ENCODE data around the gene ADAM17.
"Not testable (repeated sequence)": the region's sequence is repeated elsewhere in the genome, so short reads cannot be mapped to it uniquely, and the experiment has no call there.

The ADAM17 gene
- 90.2 to 154 reads per million in 2 experiments for total RNA-seq

DNA sequence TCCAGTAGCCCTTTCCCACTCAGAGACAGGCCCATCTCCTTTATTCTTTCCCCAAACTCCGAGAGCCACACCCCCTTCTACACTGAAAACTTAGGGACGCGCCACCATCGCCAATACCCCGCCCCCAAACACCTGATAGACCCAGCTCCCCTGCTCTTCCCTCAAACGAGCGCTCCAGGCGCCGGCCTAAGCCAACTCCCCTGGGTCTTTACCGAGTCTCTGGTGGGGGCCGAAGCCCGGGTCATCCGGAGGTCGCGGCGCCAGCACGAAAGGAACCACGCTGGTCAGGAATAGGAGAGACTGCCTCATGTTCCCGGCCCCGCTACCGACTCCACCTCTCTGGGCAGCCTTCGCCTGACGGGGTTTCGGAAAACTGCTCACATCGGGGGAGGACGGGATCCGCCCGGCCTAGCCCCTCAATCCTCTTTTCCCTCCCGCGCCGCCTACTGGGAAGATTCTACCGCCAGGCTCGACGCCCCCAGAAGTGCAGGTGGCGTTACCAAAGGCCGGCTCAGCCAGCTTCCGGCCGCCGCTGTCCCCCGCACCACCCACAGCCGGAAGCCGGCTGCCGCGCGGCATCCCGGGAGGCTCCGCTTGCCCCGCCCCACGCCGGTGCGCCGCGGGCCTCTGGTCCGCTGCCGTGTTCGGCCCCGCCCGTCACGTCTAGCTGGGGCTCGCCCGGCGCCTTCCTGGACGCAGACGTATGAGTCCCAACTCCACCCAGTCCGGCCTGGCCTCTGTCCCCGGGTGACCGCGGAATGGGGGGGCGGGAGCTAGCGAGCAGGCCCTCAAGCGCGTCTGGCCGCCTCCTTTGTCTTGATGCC is at the start of gene ADAM17:
Gene ADAM17 (minus strand): TSS at position 534 of the 824 bp plus-strand sequence. CDS start 225 bp downstream, at position 309.
- peak; percentile 68 for DNase-seq (ENCODE audit: low read depth)

DNA sequence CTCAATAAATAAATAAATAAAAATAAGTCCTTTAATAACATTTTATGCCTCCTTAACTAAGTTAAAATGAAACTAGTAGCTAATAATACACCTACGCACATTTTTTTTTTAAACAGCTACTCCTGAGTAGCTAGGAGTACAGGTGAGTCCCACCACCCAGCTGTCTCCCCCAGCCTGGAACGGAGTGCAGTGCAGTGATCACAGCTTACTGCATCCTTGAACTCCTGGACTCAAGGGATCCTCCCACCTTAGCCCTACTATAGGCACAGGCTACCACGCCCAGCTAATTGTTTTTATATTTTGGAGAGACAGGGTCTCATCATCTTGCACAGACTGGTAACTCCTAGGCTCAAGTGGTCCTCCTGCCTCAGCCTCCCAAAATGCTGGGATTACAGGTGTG is 46.8 kb upstream of the ADAM17 start:
- no peak for DNase-seq (ENCODE audit: low read depth)

DNA sequence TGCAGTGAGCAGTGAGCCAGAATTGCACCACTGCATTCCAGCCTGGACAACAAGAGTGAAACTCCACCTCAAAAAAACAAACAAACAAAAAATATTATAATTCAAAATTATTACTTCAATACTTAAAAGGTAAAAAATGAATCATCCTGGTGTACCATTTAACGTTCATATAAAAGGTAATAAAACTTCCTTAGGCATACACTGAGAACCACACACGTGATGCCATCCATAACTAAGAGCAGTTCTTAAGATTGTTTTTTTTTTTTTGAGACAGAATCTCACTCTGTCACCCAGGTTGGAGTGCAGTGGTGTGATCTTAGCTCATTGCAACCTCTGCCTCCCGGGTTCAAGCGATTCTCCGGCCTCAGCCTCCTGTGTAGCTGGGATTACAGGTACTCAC is 45.8 kb upstream of the ADAM17 start:
- DNase-seq (ENCODE audit: low read depth) = no peak

DNA sequence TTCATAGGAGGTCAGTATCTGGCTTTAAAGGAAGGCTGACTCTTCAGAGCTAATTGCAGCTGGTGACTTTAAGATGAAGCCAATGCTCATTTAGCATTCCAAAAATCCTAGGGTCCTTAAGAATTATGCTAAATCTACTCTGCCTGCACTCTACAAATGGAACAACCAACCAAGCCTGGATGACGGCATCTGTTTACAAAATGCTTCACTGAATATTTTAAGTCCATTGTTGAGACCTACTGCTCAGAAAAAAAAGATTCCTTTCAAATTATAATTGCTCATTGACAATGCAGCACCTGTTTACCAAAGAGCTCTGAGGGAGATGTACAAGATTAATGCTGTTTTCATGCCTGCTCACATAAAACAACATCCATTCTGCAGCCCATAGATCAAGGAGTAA is 43.8 kb upstream of the ADAM17 start:
- DNase-seq (ENCODE audit: low read depth) = no peak

DNA sequence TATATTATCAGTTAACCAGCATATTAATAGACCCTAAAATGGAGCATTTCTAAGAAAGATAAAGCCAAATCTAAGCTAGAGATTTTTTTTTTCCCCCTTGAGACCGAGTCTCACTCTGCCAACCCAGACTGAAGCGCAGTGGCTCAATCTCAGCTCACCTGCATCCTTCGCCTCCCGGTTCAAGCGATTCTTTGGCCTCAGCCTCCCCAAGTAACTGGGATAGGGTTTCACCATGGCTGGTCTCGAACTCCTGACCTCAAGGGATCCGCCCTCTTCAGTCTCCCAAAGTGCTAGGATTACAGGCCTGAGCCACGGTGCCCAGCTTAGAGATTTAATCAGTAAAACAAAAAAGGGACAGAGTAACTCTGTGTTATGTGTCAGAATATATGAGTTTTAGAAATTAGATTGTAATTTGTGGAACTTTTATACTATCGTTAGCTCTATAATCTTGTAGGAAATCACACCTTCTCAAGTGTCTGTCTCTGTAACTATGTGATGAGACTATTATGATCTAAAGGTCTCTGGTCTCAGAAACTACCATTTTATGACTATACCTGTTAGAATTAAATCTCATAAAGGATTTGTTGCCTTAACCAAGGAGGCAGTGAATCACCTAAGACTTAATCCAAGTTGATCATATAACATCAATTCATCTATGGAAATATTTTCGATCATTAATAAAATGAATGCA is 41.1 kb upstream of the ADAM17 start:
- no peak for DNase-seq (ENCODE audit: low read depth)

DNA sequence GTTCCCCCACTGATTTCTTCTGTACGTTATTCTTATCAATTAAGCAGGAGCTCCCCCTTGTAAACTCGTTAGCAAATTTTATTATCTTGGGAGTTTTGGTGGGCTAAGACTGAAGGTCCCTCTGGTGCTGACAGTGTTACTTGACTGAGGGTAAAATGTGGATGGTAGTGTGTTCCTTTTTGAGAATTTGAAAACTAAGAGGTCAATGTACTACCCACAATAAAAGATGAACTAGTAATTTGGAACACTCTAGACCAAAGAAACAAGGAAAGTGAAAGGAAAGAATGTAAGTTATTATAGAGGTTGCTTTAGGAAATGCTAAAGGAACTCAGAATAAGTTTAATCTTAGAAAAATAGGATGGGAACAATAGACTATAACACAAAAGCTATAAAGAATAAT is 40.1 kb upstream of the ADAM17 start:
- DNase-seq (ENCODE audit: low read depth) = no peak

DNA sequence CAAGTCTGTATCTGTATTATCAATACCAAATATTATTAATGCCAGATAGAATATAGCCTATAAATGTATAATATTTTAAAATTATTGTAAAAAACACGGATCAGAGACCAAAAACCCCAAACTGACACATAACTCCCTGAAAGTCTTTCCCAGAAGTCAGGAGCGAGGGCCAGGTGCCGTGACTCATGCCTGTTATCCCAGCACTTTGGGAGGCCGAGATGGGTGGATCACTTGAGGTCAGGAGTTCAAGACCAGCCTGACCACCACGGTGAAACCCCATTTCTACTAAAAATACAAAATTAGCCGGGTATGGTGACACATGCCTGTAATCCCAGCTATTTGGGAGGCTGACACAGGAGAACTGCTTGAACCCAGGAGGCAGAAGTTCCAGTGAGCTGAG is 39.6 kb upstream of the ADAM17 start:
- DNase-seq (ENCODE audit: low read depth) = not testable (repeated sequence)

DNA sequence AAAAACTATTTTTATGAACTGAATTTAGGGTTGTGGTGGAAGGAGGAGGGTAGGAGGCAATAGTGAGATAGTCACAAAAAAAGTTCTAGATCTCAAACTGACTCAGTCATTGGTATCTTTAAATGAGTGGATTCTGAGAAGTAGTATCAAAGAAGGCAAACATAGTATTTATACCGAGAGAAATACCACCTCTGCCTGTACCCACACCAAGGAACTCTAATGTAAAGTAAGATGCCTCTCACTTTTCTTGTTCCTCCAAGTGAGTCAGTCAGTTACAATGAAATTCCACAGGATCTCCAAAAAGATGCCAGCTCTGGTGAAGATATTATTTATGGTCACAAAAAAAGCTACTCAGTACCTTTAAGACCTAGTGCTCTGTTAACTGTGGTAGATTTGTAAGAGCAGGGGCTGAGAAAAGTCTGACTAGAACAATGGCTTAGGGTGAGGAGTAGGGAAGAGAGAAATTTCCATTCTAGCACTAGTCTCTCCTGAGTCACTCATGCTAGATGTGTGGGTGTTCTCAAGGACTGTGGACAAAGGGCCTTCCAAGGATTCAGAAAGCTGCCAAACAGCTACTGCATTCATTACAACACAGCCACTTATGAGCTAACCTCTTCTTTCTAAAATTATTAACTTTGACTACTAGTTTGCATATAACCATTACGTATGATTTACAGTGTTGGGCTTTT is 38.9 kb upstream of the ADAM17 start:
- DNase-seq (ENCODE audit: low read depth) = no peak

DNA sequence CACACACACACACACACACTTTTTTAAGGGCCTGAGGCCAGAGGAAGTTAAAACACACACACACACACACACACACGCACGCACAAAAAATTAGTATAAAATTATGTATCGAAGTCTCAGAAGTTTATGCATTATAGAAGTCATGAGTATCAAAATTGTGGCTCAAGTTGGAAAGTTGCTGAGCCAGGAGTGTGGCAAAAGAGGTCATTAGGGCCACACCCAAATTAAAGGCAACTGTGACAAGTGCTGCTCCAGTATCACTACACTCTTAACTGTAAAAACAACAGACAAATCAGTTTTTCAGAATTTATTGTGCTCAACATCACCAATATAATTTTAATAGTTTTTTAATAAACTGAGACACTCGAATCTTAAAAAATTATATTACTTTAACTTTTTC is 38.3 kb upstream of the ADAM17 start:
- DNase-seq (ENCODE audit: low read depth) = no peak

DNA sequence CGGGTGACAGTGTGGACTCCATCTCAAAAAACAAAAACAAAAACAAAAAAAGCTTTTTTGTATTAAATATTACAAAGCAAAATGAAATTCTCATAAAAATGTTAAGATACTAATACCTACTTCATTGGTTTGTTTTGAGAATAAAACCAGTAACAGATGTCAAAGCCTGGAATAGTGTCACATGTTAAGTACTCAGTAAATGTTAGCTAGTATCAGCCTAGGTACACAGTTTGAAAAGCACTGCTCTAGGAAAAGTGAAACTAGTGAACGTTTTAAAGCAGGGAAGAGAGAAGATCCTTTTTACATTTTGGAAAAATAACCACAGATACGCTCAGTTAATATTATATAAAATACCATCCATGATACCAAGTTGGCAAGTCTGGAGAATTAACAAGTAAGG is 37.1 kb upstream of the ADAM17 start:
- DNase-seq (ENCODE audit: low read depth) = no peak

DNA sequence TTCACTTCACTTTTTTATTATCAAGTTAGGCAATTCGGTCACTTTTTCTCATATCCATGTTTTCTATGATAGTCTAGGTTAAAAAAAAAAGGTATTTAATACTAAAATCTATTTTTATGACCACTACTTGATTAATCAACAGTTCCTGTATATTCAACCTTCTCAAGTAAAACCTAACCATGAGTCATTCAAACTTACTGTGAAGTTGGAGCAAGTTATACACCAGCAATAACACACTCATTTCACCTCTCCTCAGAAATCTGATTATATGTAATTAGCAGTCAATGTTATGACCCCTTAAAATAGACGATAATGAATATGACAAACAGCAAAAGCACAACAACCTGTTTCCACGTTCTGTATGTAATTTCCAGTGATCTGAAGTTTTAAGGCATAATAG is 35.0 kb upstream of the ADAM17 start:
- no peak for DNase-seq (ENCODE audit: low read depth)

DNA sequence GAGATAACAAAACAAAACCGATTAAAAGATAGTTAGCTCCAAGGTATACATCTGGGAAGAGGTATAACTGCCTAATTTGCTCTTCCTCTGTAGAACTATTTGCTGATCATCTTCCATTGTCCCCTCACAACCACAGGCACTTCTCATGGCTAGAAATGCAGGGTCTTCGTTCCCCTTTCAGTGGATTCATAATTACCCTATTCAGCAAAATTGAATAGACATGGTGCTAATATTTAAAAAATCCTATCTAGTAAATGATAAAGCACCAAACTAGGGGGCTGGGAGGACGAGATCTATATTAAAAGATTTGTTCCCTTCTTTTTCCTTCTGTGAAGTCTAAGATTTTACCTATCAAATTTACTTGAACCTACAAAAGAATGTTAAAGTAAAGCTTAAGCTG is 30.8 kb upstream of the ADAM17 start:
- DNase-seq (ENCODE audit: low read depth) = no peak

DNA sequence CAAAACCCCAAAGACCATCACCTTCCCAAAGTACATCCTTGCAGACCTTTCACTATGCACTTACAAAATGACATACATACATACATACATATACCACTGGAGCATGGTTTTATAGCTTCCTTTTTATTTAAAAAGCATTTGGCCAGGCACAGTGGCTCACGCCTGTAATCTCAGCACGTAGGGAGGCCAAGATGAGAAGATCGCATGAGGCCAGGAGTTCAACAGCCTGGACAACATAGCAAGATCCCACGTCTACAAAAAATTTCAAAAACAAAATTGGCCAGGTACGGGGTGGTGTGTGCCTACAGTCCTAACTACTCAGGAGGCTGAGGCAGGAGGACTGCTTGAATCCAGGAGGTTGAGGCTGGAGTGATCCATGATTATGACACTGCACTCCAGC is 29.9 kb upstream of the ADAM17 start:
- no peak for DNase-seq (ENCODE audit: low read depth)

DNA sequence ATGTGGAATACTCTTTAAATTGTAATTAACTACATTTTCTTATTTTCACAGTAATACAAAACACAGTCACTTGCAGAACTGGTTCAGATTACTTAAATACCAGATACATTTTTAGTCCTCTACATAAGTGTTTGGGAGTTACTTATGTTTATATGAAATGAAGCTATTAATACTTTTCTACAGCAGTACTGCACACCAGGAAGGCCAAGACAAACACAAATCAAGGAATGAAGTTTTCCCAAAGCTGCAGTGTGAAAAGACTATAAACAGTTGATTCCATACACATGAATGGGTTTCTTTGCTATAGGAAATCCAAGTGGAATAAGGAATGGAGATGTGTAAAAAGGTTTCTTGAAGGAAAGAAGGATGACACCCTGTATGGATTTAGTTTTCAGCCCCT is 29.3 kb upstream of the ADAM17 start:
- not testable (repeated sequence) for DNase-seq (ENCODE audit: low read depth)

DNA sequence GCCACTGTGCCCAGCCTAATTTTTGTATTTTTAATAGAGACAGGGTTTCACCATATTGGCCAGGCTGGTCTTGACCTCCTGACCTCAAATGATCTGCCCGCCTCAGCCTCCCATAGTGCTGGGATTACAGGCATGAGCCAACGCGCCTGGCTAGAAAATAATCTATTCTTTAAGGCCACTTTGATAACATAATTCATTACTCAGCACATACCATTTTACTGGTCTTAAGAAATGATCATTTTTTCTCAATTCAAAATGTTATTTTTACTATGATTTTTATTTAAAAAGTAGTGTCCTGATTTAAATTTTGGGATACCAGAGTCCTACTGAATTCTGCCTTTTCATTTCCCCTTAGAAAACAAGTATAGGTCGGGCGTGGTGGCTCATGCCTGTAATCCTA is 27.0 kb upstream of the ADAM17 start:
- DNase-seq (ENCODE audit: low read depth) = no peak

DNA sequence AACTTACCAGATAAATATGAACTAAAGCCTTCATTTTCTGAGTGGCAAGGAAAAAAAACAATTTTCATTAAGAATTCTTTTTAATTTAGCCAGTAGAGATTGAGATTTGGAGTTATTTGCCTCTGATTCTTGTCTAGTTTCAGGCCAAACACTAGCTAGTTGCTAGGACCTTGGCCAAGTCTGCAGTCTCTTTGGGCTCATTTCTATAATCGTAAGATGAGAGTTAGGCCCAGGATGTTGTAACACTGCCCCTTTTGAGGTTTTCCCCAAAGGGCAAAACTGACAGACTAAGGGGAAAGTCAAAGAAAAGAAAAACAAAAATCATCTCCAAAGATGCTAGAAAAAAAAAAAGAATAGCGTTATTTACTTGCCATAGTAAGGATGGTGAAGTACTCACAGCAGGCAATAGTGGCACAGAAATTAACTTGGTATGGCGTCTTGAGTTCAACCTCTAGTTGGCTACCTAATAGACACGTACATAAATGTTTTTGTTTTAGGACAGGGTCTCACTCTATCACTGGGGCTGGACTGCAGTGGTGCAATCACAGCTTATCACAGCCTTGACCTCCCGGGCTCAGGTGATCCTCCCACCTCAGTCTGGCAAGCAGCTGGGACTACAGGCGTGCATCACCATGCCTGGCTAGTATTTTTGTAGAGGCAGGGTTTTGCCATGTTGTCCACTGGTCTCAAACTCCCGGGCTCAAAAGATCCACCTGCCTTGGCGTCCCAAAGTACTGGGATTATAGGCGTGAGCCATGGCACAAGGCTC is 23.0 kb upstream of the ADAM17 start:
- no peak for DNase-seq (ENCODE audit: low read depth)

DNA sequence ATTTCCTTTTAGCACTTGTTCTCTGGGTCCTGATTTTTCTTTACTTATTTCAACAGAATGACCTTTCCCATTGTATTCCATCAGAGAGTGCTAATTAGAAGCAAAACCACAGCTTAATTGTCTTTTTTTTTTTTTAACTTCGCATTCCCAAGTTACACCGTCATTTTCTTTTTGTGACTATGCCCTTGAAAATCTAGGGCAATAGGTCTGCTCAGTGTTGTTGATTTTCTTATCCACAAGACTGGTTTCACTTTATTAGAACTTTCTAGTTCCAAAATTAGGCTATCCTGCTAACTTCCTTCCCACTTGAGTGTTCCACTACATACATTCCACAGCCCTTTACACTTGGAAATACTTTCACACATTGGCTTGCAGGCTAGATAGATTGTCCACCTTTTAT is 18.7 kb upstream of the ADAM17 start:
- no peak for DNase-seq (ENCODE audit: low read depth)

DNA sequence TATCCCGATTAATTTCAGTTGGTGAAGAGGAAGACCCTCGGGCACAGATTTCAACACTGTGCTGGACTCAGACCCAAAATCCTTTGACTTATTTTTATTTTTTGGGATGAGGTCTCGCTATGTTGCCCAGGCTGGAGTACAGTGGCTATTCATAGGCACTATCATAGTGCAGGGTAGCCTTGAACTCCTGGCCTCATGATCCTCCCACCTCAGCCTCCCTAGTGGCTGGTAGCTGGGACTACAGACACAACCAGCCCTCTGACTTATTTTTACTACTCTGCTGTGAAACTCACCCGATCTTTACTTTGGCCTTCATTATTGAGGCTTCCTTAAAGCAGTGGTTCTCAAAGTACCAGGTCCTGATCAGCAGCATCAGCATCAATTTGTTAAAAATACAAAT is 18.2 kb upstream of the ADAM17 start:
- DNase-seq (ENCODE audit: low read depth) = no peak

DNA sequence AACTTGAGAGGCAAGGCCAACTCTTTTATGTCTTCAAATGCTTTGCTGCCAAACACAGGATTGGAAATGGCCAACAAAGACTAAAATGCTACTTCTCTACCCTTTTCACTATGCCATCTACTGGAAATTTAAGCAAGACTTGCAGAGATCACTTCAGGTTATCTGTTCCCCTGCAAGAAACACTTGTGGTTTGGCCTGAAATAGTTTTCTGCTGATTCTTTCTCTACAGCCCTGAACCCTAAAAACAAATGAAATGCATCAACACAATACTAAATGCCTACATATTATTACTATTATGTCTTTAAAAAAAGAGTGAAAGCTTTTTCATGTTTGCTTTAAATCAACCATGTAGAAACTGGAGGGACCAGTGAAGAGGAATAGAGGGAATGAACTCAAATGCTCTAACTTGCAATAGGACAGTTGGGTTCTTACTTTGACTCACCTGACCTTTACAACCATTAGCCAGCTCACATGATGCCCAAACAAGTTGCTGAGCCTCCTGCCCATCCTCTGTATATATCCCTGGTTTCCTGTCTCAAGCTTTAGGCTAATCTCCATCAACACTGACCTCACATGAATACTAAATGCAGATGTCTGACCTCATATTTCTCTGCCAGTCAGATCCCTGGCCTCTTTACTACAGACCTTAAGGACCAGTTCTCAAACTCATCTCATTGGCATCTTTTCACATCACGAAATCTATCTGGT is 17.5 kb upstream of the ADAM17 start:
- DNase-seq (ENCODE audit: low read depth) = no peak

DNA sequence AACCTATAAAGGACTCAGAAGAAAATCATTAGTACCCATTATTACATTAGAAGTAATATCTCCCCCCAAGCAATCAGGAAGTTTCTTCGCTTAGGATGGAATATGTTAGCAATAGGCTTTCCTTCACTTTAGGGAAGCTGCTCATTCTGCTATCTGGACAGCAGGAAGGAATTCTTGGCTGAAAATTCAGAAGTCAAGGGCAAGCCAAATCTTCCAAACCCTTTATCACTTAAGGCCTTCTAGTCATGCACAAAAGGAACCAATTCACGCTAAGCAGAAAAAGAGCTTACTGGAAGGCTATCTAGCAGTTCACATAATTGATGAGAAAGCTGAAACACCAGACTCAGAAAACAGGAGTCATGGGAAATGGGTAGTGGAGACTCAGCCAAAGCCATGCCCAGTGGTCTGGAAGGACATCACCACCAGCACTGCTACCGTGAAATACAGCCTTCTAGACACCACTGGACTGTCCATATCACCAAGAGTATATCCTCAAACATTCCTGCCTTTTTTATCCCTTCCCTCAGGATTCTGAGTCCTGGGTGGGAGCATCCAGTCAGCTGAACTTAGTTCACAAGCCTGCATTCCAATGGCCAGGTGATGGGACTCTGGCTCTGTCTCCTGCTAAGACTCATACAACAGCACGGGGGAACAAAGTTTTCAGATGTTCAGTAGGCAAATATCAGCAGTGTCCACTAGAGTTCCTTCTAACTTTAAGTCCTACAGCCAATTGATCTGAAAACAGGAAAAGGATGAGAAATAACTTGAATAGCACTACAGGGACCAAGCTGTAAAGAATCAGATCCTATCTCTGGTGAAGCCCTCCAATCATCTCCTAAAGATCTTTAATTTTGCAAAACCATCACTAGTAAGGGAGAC is 14.8 kb upstream of the ADAM17 start:
- no peak for DNase-seq (ENCODE audit: low read depth)
